Omental fat pad (tissue), 4 donors: ENCODE data around the gene ABI1. TPM values are rescaled to one million over a fixed set of nuclear protein-coding genes. Genes with fewer than 3 reads are reported as not detected.

Source experiments
- ATAC-seq: fragments of 150-250 bp; one replicate; pipeline ENCODE4 v1.9.1; 2016; ENCODE audit warnings: mild to moderate bottlenecking, moderate library complexity; ENCODE audit not compliant: low FRiP score
- DNase-seq: peaks from one replicate; pipeline ENCODE4 v3.0.0-alpha.2; 2019; ENCODE audit warnings: low spot score
- total RNA-seq, 4 donors: library from RNA; depleted of rRNA; stranded (reverse); fragments of >200 nt; gene quantifications; one replicate each; pipeline ENCODE4 v1.1.0, GENCODE V29; 2016
- TF ChIP-seq, protein P1 (sequence below), 3 donors: fragments of 450-650 bp; IDR thresholded peaks; one replicate each; pipeline ENCODE4 v1.5.1; 2016 to 2017; ENCODE audit warnings: antibody characterized with exemption in 3 of 3, mild to moderate bottlenecking in 3 of 3, moderate library complexity in 2 of 3

Gene ABI1
- total RNA-seq, 4 donors from 2014 or later, result 35.4 to 51.1 (median 39.8) TPM

DNA sequence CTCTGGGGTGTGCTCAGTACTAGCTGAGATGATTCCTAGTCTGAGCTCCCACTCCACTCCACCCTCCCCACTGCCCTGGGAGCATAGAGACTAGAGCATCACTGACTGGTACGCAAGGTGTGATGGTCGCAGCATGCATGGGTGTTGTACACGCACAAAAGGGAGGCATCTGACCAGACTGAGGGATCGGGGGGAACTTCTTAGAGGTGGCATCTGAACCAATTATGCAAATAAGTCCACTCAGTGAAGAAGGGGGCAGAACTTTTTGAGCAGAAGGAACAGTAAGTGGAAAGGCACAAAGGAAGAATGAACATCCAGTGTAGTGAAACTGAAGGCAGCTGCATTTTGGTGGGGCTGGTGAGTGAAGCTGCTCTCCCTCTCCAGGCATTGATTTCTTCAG is 137.7 kb downstream of the ABI1 start:
- no peak for DNase-seq
- ATAC-seq, result no peak
- TF ChIP-seq, protein P1, sequence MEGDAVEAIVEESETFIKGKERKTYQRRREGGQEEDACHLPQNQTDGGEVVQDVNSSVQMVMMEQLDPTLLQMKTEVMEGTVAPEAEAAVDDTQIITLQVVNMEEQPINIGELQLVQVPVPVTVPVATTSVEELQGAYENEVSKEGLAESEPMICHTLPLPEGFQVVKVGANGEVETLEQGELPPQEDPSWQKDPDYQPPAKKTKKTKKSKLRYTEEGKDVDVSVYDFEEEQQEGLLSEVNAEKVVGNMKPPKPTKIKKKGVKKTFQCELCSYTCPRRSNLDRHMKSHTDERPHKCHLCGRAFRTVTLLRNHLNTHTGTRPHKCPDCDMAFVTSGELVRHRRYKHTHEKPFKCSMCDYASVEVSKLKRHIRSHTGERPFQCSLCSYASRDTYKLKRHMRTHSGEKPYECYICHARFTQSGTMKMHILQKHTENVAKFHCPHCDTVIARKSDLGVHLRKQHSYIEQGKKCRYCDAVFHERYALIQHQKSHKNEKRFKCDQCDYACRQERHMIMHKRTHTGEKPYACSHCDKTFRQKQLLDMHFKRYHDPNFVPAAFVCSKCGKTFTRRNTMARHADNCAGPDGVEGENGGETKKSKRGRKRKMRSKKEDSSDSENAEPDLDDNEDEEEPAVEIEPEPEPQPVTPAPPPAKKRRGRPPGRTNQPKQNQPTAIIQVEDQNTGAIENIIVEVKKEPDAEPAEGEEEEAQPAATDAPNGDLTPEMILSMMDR (IDR thresholded peaks at IDR 0.05), result no peak

DNA sequence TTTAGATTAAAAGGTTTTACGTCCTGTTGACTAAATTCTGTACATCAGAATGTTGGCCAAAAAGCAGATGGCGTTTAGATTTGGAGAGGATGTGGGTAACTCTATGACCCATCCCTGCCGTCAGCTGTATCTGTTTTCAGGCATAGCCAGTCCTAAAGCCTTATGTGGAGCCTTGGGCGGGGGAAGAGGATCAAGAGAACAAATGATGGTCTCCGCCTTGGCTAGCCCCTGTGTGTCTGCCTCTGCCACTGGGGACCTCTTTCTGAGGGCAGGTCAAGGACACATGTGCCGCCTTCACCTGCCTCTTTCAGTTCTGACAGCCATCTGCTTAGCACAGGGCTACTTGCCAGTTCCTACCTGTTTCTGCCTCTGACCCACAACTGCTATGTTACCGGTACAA is 139.2 kb downstream of the ABI1 start:
- ATAC-seq, result no peak

DNA sequence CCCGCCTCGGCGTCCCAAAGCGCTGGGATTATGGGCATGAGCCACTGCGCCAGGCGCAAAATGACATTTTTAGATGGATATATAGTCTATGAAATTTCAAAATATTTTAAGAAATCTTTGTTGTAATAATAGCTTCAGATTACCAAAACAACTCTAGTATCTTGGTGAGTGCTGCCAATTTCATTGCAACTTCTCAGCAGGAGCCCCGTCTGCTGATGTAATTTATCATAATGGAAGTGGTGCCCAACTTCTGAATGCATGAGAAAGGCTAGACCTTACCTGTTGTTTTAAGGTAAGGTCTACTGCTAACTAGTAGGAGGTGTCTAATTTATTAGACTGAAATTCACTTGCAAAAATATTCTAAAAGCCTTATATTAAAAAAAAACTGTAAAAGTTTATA is 143.3 kb downstream of the ABI1 start:
- TF ChIP-seq, protein P1 (IDR thresholded peaks at IDR 0.05), result no peak
- DNase-seq (no peak), ATAC-seq (no peak)

More for the DNA sequence above, 139.2 kb downstream of the ABI1 start:
- DNase-seq, result no peak
- TF ChIP-seq, protein P1 (IDR thresholded peaks at IDR 0.05), result no peak

GRCh38 chr10:26715137-26715487 is 145.6 kb downstream of the ABI1 start:
- no peak for ATAC-seq
- no peak for DNase-seq
- TF ChIP-seq, protein P1 (IDR thresholded peaks at IDR 0.05), result no peak

GRCh38 chr10:26714415-26715136 is 146.2 kb downstream of the ABI1 start:
- DNase-seq (no peak), ATAC-seq (no peak)
- TF ChIP-seq, protein P1 (IDR thresholded peaks at IDR 0.05), result no peak

- ATAC-seq (no peak), DNase-seq (no peak)
- TF ChIP-seq, protein P1 (IDR thresholded peaks at IDR 0.05), result no peak
Measured at GRCh38 chr10:26711324-26711723, 149.4 kb downstream of the ABI1 start.

DNA sequence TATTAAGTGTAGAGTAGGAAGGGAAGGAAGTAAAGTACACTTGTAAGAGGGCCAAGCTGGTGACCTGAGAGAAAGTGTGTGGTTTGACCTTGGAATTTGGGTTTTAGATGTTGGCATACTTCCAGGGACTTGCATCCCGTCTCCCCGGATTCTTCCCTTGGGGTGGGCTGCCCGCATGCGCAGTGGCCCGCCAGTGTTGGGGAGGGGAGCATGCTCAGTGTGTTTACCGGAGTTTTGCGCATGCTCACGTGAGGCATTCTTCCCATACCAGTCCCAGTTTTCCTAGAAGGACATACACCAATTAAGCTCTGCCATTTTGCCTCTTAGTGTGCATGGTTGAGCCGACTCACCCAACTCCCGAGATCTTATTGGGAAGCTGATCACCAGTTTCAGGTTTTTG is 153.8 kb downstream of the ABI1 start:
- DNase-seq (no peak), ATAC-seq (no peak)
- TF ChIP-seq, protein P1 (IDR thresholded peaks at IDR 0.05), result no peak
